D721Med (cell line): ENCODE measurements around the gene AADACL2.

Source experiments
- DNase-seq: peaks from one replicate; pipeline ENCODE4 v3.0.0; 2011; ENCODE audit warnings: low spot score; ENCODE audit not compliant: insufficient read length
- FAIRE-seq: peaks from 2 replicates; lab custom pipeline; 2011; peaks lifted over from hg19 to GRCh38; lab: Jason Lieb, UNC
- CTCF ChIP-seq: IDR thresholded peaks from 2 replicates; pipeline ENCODE4 v1.5.1; 2012; ENCODE audit warnings: mild to moderate bottlenecking, control low read depth; ENCODE audit not compliant: insufficient read depth; ENCODE audit errors: missing control alignments

AADACL2 gene

GRCh38 chr3:151732861-151733260 lies 866 bp upstream of the AADACL2 start:
- no peak for TF ChIP-seq CTCF
- no peak for FAIRE-seq
- no peak for DNase-seq

GRCh38 chr3:151740581-151740980 lies 6.9 kb downstream of the AADACL2 start:
- no peak for DNase-seq
- TF ChIP-seq CTCF, result no peak
- FAIRE-seq, result no peak

GRCh38 chr3:151743855-151744254 lies 10.1 kb downstream of the AADACL2 start:
- DNase-seq, result no peak
- no peak for FAIRE-seq
- TF ChIP-seq CTCF, result no peak

GRCh38 chr3:151750181-151750580 lies 16.5 kb downstream of the AADACL2 start:
- no peak for TF ChIP-seq CTCF
- FAIRE-seq, result no peak
- no peak for DNase-seq

- no peak for FAIRE-seq
- no peak for DNase-seq
- no peak for TF ChIP-seq CTCF
Observed at GRCh38 chr3:151750678-151751077, 17.0 kb downstream of the AADACL2 start.

- no peak for DNase-seq
- FAIRE-seq, result no peak
- no peak for TF ChIP-seq CTCF
Observed at GRCh38 chr3:151751161-151751560, 17.4 kb downstream of the AADACL2 start.

GRCh38 chr3:151753846-151754245 lies 20.1 kb downstream of the AADACL2 start:
- FAIRE-seq (no peak), DNase-seq (no peak)
- TF ChIP-seq CTCF, result no peak
